Stimulated activated naive B cell treated with anti-CD40 and anti-IgM and Interleukin-4, amounts not matched to agents 10 μg/mL and 1 μg/mL and 100 μg/mL, for 72 hours (primary cell): ENCODE measurements around the gene PSMA7.
"Not testable (repeated sequence)": the region's sequence is repeated elsewhere in the genome, so short reads cannot be mapped to it uniquely, and the experiment has no call there.

Experiments
- ATAC-seq, 2 donors: fragments of 150-1000 bp; cut with Tn5 transposase; replicated peaks; 2 replicates each; pipeline ENCODE4 v1.10.0; 2021; ENCODE audit warnings: moderate library complexity in 1 of 2
- DNase-seq: peaks from one replicate; pipeline ENCODE4 v3.0.0; 2021
- H3K27ac Mint-ChIP-seq: one replicate; pipeline ENCODE4 v1.8.0; 2022; ENCODE audit warnings: mild to moderate bottlenecking, mixed read lengths
- H3K27me3 Mint-ChIP-seq, 2 donors: one replicate each; pipeline ENCODE4 v1.8.0; 2022; ENCODE audit warnings: mixed read lengths in 2 of 2
- H3K36me3 Mint-ChIP-seq, 2 donors: one replicate each; pipeline ENCODE4 v1.8.0; 2022; ENCODE audit warnings: mixed read lengths in 2 of 2, mild to moderate bottlenecking in 1 of 2
- H3K4me1 Mint-ChIP-seq, 2 donors: one replicate each; pipeline ENCODE4 v1.8.0; 2022; ENCODE audit warnings: mixed read lengths in 2 of 2, mild to moderate bottlenecking in 1 of 2
- H3K4me3 Mint-ChIP-seq, 2 donors: one replicate each; pipeline ENCODE4 v1.8.0; 2022; ENCODE audit warnings: mild to moderate bottlenecking in 2 of 2, mixed read lengths in 2 of 2, moderate library complexity in 1 of 2
- H3K9me3 Mint-ChIP-seq, 2 donors: one replicate each; pipeline ENCODE4 v1.8.0; 2022; ENCODE audit warnings: mixed read lengths in 2 of 2, mild to moderate bottlenecking in 1 of 2

Gene PSMA7

GRCh38 chr20:62155428-62156253 is 12.4 kb upstream of the PSMA7 start:
- H3K4me1 Mint-ChIP-seq = peaks cover 25 to 41% of the 10 kb centered on the region in 2 donors
- DNase-seq = no peak
- H3K36me3 Mint-ChIP-seq = peaks cover 44 to 57% of the 10 kb centered on the region in 2 donors
- no peak overlapping the region for H3K27ac Mint-ChIP-seq
- H3K4me3 Mint-ChIP-seq = no peak overlapping the region
- ATAC-seq = no peak
- H3K9me3 Mint-ChIP-seq = peaks cover 9 to 12% of the 10 kb centered on the region in 2 donors
- H3K27me3 Mint-ChIP-seq = no peaks in the 10 kb centered on the region

GRCh38 chr20:62151835-62152364 is 8.7 kb upstream of the PSMA7 start:
- no peak for ATAC-seq
- DNase-seq = no peak
- peaks cover 35 to 60% of the 10 kb centered on the region in 2 donors for H3K36me3 Mint-ChIP-seq
- peaks cover 9 to 12% of the 10 kb centered on the region in 2 donors for H3K9me3 Mint-ChIP-seq
- peaks cover 23 to 45% of the 10 kb centered on the region in 2 donors for H3K4me1 Mint-ChIP-seq
- H3K27ac Mint-ChIP-seq = peak overlapping the region; percentile 69
- H3K27me3 Mint-ChIP-seq = no peaks in the 10 kb centered on the region
- H3K4me3 Mint-ChIP-seq = no peak overlapping the region

DNA sequence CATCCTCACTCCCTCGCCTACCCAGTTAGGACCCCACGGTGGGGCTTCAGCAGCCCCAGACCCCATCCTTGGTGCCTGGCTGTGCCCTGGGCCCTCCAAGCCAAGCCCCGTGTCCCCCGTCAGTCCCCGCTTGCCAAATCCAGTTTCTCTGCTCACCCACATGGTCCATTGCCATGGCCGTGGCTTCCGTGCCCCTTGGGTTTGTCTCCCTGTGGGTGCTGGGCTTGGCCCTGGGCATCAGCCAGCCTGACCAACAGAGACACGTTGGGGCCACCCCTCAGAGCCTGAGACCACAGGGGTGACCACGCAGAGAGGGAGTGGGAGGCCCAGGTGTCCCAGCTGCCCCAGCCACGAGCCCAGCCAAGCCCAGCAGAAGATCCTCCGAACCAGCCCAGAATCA is 8.0 kb upstream of the PSMA7 start:
- no peak for ATAC-seq
- Mint-ChIP-seq H3K4me1 (peaks cover 21 to 38% of the 10 kb centered on the region in 2 donors), H3K27me3 (no peaks in the 10 kb centered on the region)

GRCh38 chr20:62150310-62150575 is 7.0 kb upstream of the PSMA7 start:
- Mint-ChIP-seq H3K4me1 (peaks cover 17 to 37% of the 10 kb centered on the region in 2 donors), H3K36me3 (peaks cover 34 to 57% of the 10 kb centered on the region in 2 donors), H3K4me3 (no peak overlapping the region), H3K27ac (no peak overlapping the region), H3K9me3 (peaks cover 9 to 12% of the 10 kb centered on the region in 2 donors), H3K27me3 (no peaks in the 10 kb centered on the region)
- no peak for DNase-seq
- no peak for ATAC-seq

More for the DNA sequence above, 8.0 kb upstream of the PSMA7 start:
- no peak overlapping the region for H3K27ac Mint-ChIP-seq
- H3K4me3 Mint-ChIP-seq = no peak overlapping the region
- H3K36me3 Mint-ChIP-seq = peaks cover 35 to 60% of the 10 kb centered on the region in 2 donors
- DNase-seq = no peak
- H3K9me3 Mint-ChIP-seq = peaks cover 9 to 12% of the 10 kb centered on the region in 2 donors

DNA sequence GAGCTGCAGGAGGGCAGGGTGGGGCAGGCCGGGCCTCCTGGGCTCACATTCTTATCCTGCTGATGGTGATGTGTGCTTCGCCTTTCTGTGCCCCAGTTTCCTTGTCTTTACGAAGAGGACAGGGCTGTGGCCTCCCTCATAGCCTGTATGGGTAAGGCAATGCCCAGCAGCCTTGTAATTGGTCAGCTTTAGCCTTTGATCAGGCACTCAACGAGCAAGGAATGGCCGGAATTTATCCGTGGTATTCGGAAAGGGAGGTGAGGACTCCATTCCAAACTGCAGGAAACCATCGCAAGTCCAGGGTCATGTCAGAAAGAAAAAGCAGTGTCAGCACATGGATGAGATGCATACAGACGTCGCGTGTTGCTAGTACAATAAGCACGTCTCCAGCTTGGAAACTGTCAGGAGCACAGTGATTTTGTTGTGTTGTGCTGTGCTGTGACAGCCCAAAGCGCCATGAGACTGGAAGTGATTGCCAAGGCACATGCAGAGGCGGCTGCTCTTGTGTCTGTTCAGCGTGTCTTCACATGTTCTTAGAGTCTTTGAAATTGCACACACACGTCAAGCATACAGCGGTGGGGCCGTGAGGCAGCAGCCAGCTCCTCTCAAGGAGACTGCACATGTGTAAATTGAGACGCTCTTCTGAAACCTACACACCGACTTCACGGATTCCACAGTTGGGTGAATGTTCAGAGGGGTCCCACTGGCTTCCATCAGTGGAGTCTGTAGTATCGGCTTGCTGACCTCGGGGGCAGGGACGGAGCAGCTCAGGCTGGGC is 6.5 kb upstream of the PSMA7 start:
- Mint-ChIP-seq H3K27ac (no peak overlapping the region), H3K27me3 (no peaks in the 10 kb centered on the region), H3K4me3 (no peak overlapping the region), H3K9me3 (peaks cover 9 to 12% of the 10 kb centered on the region in 2 donors), H3K36me3 (peaks cover 36 to 54% of the 10 kb centered on the region in 2 donors), H3K4me1 (peaks cover 21 to 42% of the 10 kb centered on the region in 2 donors)
- ATAC-seq = no peak
- DNase-seq = no peak

DNA sequence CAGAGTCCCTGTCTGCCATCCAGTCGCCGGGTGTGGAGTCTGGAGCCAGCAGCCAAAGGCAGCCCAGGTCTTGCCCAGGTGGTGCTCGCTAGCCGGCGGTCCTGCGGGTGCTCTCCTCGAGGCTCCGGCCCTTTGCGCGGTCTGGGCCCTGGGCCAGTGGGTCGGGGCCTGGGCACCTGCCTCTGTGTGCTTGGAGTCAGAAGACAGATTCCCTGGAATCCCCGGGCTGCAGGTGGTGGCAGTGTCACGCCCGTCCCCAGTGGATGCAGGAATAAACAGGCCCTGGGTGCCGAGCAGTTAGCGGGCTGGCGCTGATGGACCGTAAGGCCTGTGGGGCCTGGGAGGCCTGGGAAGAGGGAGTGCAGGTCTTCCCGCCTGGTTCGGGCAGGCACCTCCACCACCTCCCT is 5.7 kb upstream of the PSMA7 start:
- Mint-ChIP-seq H3K27ac (no peak overlapping the region), H3K4me3 (no peak overlapping the region), H3K9me3 (peaks cover 9 to 12% of the 10 kb centered on the region in 2 donors), H3K4me1 (peaks cover 25 to 47% of the 10 kb centered on the region in 2 donors), H3K36me3 (peaks cover 27 to 46% of the 10 kb centered on the region in 2 donors), H3K27me3 (no peaks in the 10 kb centered on the region)
- ATAC-seq (no peak), DNase-seq (no peak)

DNA sequence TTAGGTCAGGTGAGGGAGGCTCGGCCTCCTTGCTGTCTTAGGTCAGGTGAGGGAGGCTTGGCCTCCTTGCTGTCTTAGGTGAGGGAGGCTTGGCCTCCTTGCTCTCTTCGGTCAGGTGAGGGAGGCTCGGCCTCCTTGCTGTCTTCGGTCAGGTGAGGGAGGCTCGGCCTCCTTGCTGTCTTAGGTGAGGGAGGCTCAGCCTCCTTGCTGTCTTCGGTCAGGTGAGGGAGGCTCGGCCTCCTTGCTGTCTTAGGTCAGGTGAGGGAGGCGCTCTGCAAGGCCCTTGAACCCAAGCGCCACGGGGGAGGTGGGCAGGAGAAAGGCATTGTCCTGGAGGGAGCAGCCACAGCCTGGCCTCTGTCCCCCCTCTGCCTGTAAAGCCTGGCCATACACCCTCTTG is 5.2 kb upstream of the PSMA7 start:
- not testable (repeated sequence) for H3K4me3 Mint-ChIP-seq, H3K9me3 Mint-ChIP-seq, H3K27me3 Mint-ChIP-seq, H3K27ac Mint-ChIP-seq, ATAC-seq, DNase-seq
- Mint-ChIP-seq H3K4me1 (peaks cover 25 to 47% of the 10 kb centered on the region in 2 donors), H3K36me3 (peaks cover 22 to 41% of the 10 kb centered on the region in 2 donors)

DNA sequence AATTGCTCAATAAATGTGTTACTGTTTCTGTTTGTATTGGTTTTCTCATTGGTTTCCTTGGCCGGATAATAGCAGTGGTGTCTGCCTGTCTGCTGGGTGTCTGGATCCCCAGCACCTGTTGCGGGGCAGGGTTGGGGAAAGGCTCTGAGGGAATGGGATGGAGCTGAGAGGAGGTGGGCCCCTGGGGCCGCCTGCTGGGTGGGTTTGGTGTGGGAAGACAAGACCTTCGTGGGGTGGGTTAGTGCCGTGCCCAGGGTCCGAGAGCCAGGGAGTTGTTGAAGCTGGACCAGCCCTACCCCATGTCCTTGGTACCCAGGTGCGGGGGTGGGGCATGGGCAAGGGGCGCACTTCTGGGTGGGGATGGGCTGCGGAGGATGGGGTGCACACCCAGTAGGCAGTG is 4.3 kb upstream of the PSMA7 start:
- H3K9me3 Mint-ChIP-seq = peaks cover 2 to 3% of the 10 kb centered on the region in 2 donors
- H3K27me3 Mint-ChIP-seq = no peaks in the 10 kb centered on the region
- ATAC-seq = no peak
- H3K36me3 Mint-ChIP-seq = peaks cover 14 to 32% of the 10 kb centered on the region in 2 donors
- no peak overlapping the region for H3K27ac Mint-ChIP-seq
- H3K4me1 Mint-ChIP-seq = peaks cover 25 to 44% of the 10 kb centered on the region in 2 donors
- H3K4me3 Mint-ChIP-seq = no peak overlapping the region
- DNase-seq = no peak

DNA sequence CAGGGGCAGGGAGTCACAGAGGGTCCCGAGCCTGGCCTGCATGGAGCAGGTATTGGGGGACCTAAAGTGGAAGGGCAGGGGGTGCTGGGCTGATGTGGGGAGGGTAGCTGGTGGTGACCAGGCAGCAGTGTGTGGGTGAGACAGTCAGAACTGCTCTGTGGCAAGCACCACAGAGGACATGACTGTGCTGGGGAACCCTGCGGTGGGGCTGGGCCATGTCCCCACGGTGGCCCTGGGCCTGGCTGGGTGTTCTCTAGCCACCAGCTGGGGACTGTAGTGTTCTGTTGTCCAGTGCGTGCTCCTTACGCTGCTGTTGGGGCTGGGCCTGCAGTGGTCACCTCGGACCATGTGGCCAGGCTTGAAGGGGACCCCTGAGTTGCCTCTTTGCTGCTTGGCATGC is 3.9 kb upstream of the PSMA7 start:
- Mint-ChIP-seq H3K27ac (no peak overlapping the region), H3K27me3 (no peaks in the 10 kb centered on the region)

GRCh38 chr20:62146019-62146755 is 3.0 kb upstream of the PSMA7 start:
- Mint-ChIP-seq H3K27me3 (no peaks in the 10 kb centered on the region), H3K4me3 (no peak overlapping the region), H3K36me3 (peaks cover 6 to 27% of the 10 kb centered on the region in 2 donors), H3K4me1 (peaks cover 30 to 45% of the 10 kb centered on the region in 2 donors), H3K27ac (no peak overlapping the region), H3K9me3 (no peaks in the 10 kb centered on the region)
- ATAC-seq (no peak), DNase-seq (no peak)

More for the DNA sequence above, 3.9 kb upstream of the PSMA7 start:
- no peak for ATAC-seq
- Mint-ChIP-seq H3K9me3 (no peaks in the 10 kb centered on the region), H3K36me3 (peaks cover 10 to 28% of the 10 kb centered on the region in 2 donors), H3K4me1 (peaks cover 26 to 41% of the 10 kb centered on the region in 2 donors), H3K4me3 (no peak overlapping the region)
- no peak for DNase-seq

GRCh38 chr20:62145688-62146018 is 2.5 kb upstream of the PSMA7 start:
- no peaks in the 10 kb centered on the region for H3K9me3 Mint-ChIP-seq
- H3K27me3 Mint-ChIP-seq = no peaks in the 10 kb centered on the region
- peak overlapping the region; percentile 3 to 46 for H3K4me3 Mint-ChIP-seq
- DNase-seq = no peak
- no peak overlapping the region for H3K27ac Mint-ChIP-seq
- peaks cover 32 to 50% of the 10 kb centered on the region in 2 donors for H3K4me1 Mint-ChIP-seq
- peaks cover 9 to 29% of the 10 kb centered on the region in 2 donors for H3K36me3 Mint-ChIP-seq
- ATAC-seq = no peak

- H3K27ac Mint-ChIP-seq = peak overlapping the region; percentile 81
- no peaks in the 10 kb centered on the region for H3K27me3 Mint-ChIP-seq
- peaks cover 32 to 49% of the 10 kb centered on the region in 2 donors for H3K4me1 Mint-ChIP-seq
- H3K36me3 Mint-ChIP-seq = peaks cover 13 to 31% of the 10 kb centered on the region in 2 donors
- no peaks in the 10 kb centered on the region for H3K9me3 Mint-ChIP-seq
- peak; percentile 37 for DNase-seq
- ATAC-seq = peak; percentile 10 to 22
- H3K4me3 Mint-ChIP-seq = peak overlapping the region; percentile 79 to 88
Measured at GRCh38 chr20:62143957-62144825, 997 bp upstream of the PSMA7 start.

DNA sequence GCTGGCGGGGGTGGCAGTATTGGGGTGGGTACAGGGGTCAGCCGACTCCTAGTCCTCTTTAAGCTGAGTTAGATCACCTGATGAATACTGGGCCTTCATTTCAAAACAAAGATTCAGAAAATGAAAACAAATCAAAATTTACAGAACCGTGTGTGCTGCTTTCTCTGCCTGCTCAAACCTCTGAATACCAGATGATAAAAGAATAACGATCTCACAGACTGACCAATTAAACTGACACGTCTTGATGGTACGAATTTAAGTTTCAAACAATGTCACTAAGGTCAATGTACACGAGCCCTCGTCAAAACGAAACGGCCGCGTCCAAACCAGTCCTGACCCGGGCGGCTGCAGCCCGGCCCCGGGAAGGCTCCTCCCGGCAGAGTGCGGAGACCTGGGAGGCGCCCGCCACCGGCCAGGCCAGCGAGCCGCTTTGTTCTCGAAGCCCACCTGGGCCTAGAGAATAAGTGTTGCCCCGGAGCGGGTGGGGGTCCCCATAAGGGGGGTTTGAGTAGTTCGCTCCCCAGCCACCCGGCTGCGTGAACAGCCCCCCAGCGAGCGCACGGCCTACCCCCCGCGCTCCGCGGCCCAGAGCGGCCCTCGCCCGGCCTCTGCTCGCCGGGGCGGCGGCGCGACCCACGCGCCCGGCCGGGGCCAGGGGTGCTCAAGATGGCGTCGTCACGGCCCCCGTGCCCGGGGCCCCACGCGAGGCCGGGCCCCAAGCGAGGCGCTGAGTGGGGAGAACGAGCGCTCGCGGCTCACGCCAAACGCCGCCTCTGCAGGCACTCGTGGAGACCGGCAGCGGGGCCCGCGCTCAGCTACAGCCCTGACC is 728 bp downstream of the PSMA7 start:
- no peaks in the 10 kb centered on the region for H3K27me3 Mint-ChIP-seq
- H3K9me3 Mint-ChIP-seq = no peaks in the 10 kb centered on the region
- peak overlapping the region; percentile 95 for H3K27ac Mint-ChIP-seq
- H3K4me1 Mint-ChIP-seq = peaks cover 34 to 54% of the 10 kb centered on the region in 2 donors
- H3K36me3 Mint-ChIP-seq = peaks cover 22 to 42% of the 10 kb centered on the region in 2 donors
- ATAC-seq (peak; percentile 31 to 37), DNase-seq (no peak)
- H3K4me3 Mint-ChIP-seq = peak overlapping the region; percentile 87 to 90
